Measurements from ENCODE around the gene ATG16L2. TPM values are rescaled to one million over a fixed set of nuclear protein-coding genes. Genes with fewer than 3 reads are reported as not detected.
A peak's percentile ranks its signal among the peaks of the same experiment; 100 is the strongest.

ATG16L2 gene
- total RNA-seq, 6 donors from 2014 or later: 39.5 to 354 (median 86.4) TPM

- Histone ChIP-seq H3K4me3 (no peak overlapping the region), H3K36me3 (no peaks in the 10 kb centered on the region), H3K4me1 (peaks cover 35 to 65% (median 51%) of the 10 kb centered on the region in 4 donors), H3K27ac (peak overlapping the region in 3 of 4 donors; percentile 4 to 53 (median 22)), H3K9me3 (no peaks in the 10 kb centered on the region), H3K27me3 (no peaks in the 10 kb centered on the region)
- ATAC-seq (ENCODE audit: low FRiP score in 2 of 2) (no peak), DNase-seq (peak in 1 of 2 donors; percentile 60)
- TF ChIP-seq CTCF (IDR thresholded peaks at IDR 0.05) (no peak), EP300 (IDR thresholded peaks at IDR 0.05) (no peak), POLR2A (IDR thresholded peaks at IDR 0.05) (no peak), POLR2AphosphoS5 (IDR thresholded peaks at IDR 0.05) (no peak)
- WGBS, 2 donors: 60 to 85% methylated on average over 1 to 7 of the region's 7 CpGs
Measured at GRCh38 chr11:72776844-72777754, 37.1 kb upstream of the ATG16L2 start.

- 67 to 68% methylated on average over 5 of the region's 5 CpGs for WGBS, 2 donors
- Histone ChIP-seq H3K36me3 (no peaks in the 10 kb centered on the region), H3K9me3 (no peaks in the 10 kb centered on the region), H3K4me3 (no peak overlapping the region), H3K27me3 (no peaks in the 10 kb centered on the region), H3K4me1 (peaks cover 40 to 71% (median 55%) of the 10 kb centered on the region in 4 donors), H3K27ac (peak overlapping the region in 2 of 4 donors; percentile 4 to 53)
- TF ChIP-seq EP300 (IDR thresholded peaks at IDR 0.05) (no peak), POLR2AphosphoS5 (IDR thresholded peaks at IDR 0.05) (no peak), POLR2A (IDR thresholded peaks at IDR 0.05) (no peak), CTCF (IDR thresholded peaks at IDR 0.05) (no peak)
- ATAC-seq (ENCODE audit: low FRiP score in 2 of 2): no peak
- no peak for DNase-seq
Measured at GRCh38 chr11:72777755-72778278, 36.4 kb upstream of the ATG16L2 start.

GRCh38 chr11:72778535-72779494 lies 35.4 kb upstream of the ATG16L2 start:
- Histone ChIP-seq H3K4me3 (no peak overlapping the region), H3K36me3 (no peaks in the 10 kb centered on the region), H3K27me3 (no peaks in the 10 kb centered on the region), H3K27ac (peak overlapping the region in 2 of 4 donors; percentile 5 to 19), H3K9me3 (no peaks in the 10 kb centered on the region), H3K4me1 (peaks cover 40 to 64% (median 54%) of the 10 kb centered on the region in 4 donors)
- 77 to 86% methylated on average over 5 to 7 of the region's 7 CpGs for WGBS, 2 donors
- no peak for TF ChIP-seq POLR2A (IDR thresholded peaks at IDR 0.05)
- no peak for TF ChIP-seq POLR2AphosphoS5 (IDR thresholded peaks at IDR 0.05)
- DNase-seq: peak in 1 of 2 donors; percentile 54
- ATAC-seq (ENCODE audit: low FRiP score in 2 of 2): no peak

GRCh38 chr11:72779495-72780128 lies 34.6 kb upstream of the ATG16L2 start:
- 81 to 84% methylated on average over 4 of the region's 4 CpGs for WGBS, 2 donors
- peak overlapping the region in 2 of 4 donors; percentile 82 to 83 for H3K4me3 ChIP-seq
- no peaks in the 10 kb centered on the region for H3K9me3 ChIP-seq

GRCh38 chr11:72780296-72781062 lies 33.7 kb upstream of the ATG16L2 start:
- Histone ChIP-seq H3K27ac (peak overlapping the region; percentile 59 to 89 (median 79)), H3K36me3 (no peaks in the 10 kb centered on the region), H3K27me3 (no peaks in the 10 kb centered on the region), H3K4me3 (peak overlapping the region; percentile 23 to 83 (median 80)), H3K4me1 (peaks cover 40 to 60% (median 51%) of the 10 kb centered on the region in 4 donors), H3K9me3 (no peaks in the 10 kb centered on the region)
- ATAC-seq (ENCODE audit: low FRiP score in 2 of 2) (no peak), DNase-seq (no peak)
- TF ChIP-seq CTCF (IDR thresholded peaks at IDR 0.05) (no peak), POLR2A (IDR thresholded peaks at IDR 0.05) (no peak), EP300 (IDR thresholded peaks at IDR 0.05) (no peak), POLR2AphosphoS5 (IDR thresholded peaks at IDR 0.05) (no peak)
- 64 to 85% methylated on average over 4 to 8 of the region's 10 CpGs for WGBS, 2 donors

More at GRCh38 chr11:72779495-72780128, 34.6 kb upstream of the ATG16L2 start:
- Histone ChIP-seq H3K4me1 (peaks cover 40 to 59% (median 52%) of the 10 kb centered on the region in 4 donors), H3K27me3 (no peaks in the 10 kb centered on the region), H3K36me3 (no peaks in the 10 kb centered on the region), H3K27ac (peak overlapping the region in 2 of 4 donors; percentile 85 to 89)
- no peak for DNase-seq
- no peak for ATAC-seq (ENCODE audit: low FRiP score in 2 of 2)
- TF ChIP-seq POLR2A (IDR thresholded peaks at IDR 0.05): no peak
- no peak for TF ChIP-seq EP300 (IDR thresholded peaks at IDR 0.05)

Data from upper lobe of left lung (tissue), 6 donors.